HepG2 (cell line): ENCODE data around the gene MAPK8IP1. TPM values are rescaled to one million over a fixed set of nuclear protein-coding genes. Genes with fewer than 3 reads are reported as not detected.

ENCODE experiments used
- JUND ChIP-seq: sonication (generic); formaldehyde crosslinking; IDR thresholded peaks from 2 replicates; pipeline ENCODE4 v1.8.0; 2022; ENCODE audit warnings: mild to moderate bottlenecking, missing genetic modification reagents
- KLF6 ChIP-seq: IDR thresholded peaks from 2 replicates; pipeline ENCODE4 v1.8.0; 2016; ENCODE audit warnings: missing biosample characterization, missing genetic modification reagents
- NR3C1 ChIP-seq: sonication (generic); formaldehyde crosslinking; IDR thresholded peaks from 2 replicates; pipeline ENCODE4 v1.4.0; 2020; ENCODE audit warnings: missing genetic modification reagents
- YEATS4 ChIP-seq: sonication (generic); formaldehyde crosslinking; IDR thresholded peaks from 2 replicates; pipeline ENCODE4 v1.4.0; 2020; ENCODE audit warnings: missing genetic modification reagents, borderline replicate concordance
- ZBTB8A ChIP-seq: sonication (generic); formaldehyde crosslinking; IDR thresholded peaks from 2 replicates; pipeline ENCODE4 v1.4.0; 2020; ENCODE audit warnings: mild to moderate bottlenecking, low read depth, missing genetic modification reagents, borderline replicate concordance
- ZNF180 ChIP-seq: sonication (generic); formaldehyde crosslinking; IDR thresholded peaks from 2 replicates; pipeline ENCODE4 v1.4.0; 2020; ENCODE audit warnings: low read depth, missing genetic modification reagents, borderline replicate concordance
- ZNF383 ChIP-seq: sonication (generic); formaldehyde crosslinking; IDR thresholded peaks from 2 replicates; pipeline ENCODE4 v1.4.0; 2020; ENCODE audit warnings: missing genetic modification reagents, mild to moderate bottlenecking, borderline replicate concordance
- ZNF75D ChIP-seq: sonication (generic); formaldehyde crosslinking; IDR thresholded peaks from 2 replicates; pipeline ENCODE4 v1.8.1; 2023; ENCODE audit warnings: missing genetic modification reagents, mild to moderate bottlenecking, borderline replicate concordance
- ZNF772 ChIP-seq: sonication (generic); formaldehyde crosslinking; IDR thresholded peaks from 2 replicates; pipeline ENCODE4 v1.5.0; 2020; ENCODE audit warnings: mild to moderate bottlenecking, missing genetic modification reagents
- polyA plus RNA-seq, 8 experiments: library from polyadenylated mRNA; depleted of rRNA in 3 of 8; stranded (reverse) in 7 of 8; unstranded in 1 of 8; fragments of >200 nt; fragmentation: Illumina TruSeq in 4 of 8; extraction: Trizol in 4 of 8; gene quantifications; 2 replicates each; pipeline versions ENCODE4 v1.2.1 to v1.2.3, GENCODE V29; 2011 to 2016; ENCODE audit warnings: low read depth in 4 of 8, missing spikeins in 1 of 8, mixed read lengths in 1 of 8; ENCODE audit not compliant: insufficient read depth in 1 of 8
- total RNA-seq, 5 experiments: library from RNA; depleted of rRNA; stranded (reverse); fragments of >200 nt; fragmentation: Illumina TruSeq; extraction: Trizol; gene quantifications; 2 replicates each; pipeline ENCODE4 v1.2.3, GENCODE V29; 2016; ENCODE audit warnings: low read depth in 1 of 5
- TF ChIP-seq, protein P1 (sequence below): fragments of 450-650 bp; IDR thresholded peaks from 2 replicates; pipeline ENCODE4 v1.6.1; 2017; ENCODE audit warnings: mild to moderate bottlenecking
- TF ChIP-seq, protein P2 (sequence below), 2 experiments: fragments of 450-650 bp in 1 of 2; sonication (generic) in 1 of 2; formaldehyde crosslinking in 1 of 2; IDR thresholded peaks; 2 replicates each; pipeline versions ENCODE4 v1.6.1 to v1.8.0; 2016 to 2022; ENCODE audit warnings: antibody characterized with exemption in 1 of 2, mild to moderate bottlenecking in 1 of 2, missing genetic modification reagents in 1 of 2
- TF ChIP-seq, protein P3 (sequence below): sonication (generic); formaldehyde crosslinking; conservative IDR thresholded peaks from 2 replicates; pipeline ENCODE4 v1.4.0; 2020; ENCODE audit warnings: mild to moderate bottlenecking, missing genetic modification reagents, moderate library complexity

Gene MAPK8IP1
- total and polyA plus RNA-seq, 2 of the 13 experiments (the other 11 are each of a cell fraction or from before 2014, with no cell fraction given): 2.2 to 4.2 TPM

DNA sequence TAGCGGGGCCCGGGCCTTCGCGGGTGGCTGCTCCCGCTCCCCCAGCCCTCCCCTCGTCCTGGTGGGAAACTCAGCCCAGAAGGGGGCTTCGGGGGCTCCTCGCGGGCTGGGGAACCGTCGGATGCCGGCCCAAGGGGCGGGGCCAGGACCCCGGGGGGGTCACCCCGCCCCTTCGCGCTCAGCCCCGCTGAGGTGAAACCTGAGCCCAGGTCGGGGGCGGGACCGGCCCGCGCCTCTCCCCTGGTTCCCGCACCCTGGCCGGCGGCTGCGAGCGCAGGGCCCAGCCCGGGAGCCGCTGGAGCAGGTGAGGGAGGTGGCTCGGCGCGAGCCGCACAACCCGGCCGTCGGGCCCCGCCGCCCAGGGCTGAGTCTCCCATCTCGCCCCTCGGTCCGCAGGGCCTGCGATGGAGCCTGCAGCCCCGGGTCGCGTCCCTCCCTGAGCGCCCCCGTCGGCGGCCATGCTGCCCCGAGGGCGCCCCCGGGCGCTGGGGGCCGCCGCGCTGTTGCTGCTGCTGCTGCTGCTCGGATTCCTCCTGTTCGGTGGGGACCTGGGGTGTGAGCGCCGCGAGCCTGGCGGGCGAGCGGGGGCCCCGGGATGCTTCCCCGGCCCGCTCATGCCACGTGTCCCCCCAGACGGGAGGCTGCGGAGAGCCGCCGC lies 37.1 kb downstream of the MAPK8IP1 start, which contains the start of gene LARGE2 (continued):
- TF ChIP-seq, protein P1, sequence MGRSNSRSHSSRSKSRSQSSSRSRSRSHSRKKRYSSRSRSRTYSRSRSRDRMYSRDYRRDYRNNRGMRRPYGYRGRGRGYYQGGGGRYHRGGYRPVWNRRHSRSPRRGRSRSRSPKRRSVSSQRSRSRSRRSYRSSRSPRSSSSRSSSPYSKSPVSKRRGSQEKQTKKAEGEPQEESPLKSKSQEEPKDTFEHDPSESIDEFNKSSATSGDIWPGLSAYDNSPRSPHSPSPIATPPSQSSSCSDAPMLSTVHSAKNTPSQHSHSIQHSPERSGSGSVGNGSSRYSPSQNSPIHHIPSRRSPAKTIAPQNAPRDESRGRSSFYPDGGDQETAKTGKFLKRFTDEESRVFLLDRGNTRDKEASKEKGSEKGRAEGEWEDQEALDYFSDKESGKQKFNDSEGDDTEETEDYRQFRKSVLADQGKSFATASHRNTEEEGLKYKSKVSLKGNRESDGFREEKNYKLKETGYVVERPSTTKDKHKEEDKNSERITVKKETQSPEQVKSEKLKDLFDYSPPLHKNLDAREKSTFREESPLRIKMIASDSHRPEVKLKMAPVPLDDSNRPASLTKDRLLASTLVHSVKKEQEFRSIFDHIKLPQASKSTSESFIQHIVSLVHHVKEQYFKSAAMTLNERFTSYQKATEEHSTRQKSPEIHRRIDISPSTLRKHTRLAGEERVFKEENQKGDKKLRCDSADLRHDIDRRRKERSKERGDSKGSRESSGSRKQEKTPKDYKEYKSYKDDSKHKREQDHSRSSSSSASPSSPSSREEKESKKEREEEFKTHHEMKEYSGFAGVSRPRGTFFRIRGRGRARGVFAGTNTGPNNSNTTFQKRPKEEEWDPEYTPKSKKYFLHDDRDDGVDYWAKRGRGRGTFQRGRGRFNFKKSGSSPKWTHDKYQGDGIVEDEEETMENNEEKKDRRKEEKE: no peak
- no peak for TF ChIP-seq JUND
- no peak for TF ChIP-seq NR3C1 (CRISPR knock-in tag)
- TF ChIP-seq ZNF75D: no peak
- TF ChIP-seq, protein P2, sequence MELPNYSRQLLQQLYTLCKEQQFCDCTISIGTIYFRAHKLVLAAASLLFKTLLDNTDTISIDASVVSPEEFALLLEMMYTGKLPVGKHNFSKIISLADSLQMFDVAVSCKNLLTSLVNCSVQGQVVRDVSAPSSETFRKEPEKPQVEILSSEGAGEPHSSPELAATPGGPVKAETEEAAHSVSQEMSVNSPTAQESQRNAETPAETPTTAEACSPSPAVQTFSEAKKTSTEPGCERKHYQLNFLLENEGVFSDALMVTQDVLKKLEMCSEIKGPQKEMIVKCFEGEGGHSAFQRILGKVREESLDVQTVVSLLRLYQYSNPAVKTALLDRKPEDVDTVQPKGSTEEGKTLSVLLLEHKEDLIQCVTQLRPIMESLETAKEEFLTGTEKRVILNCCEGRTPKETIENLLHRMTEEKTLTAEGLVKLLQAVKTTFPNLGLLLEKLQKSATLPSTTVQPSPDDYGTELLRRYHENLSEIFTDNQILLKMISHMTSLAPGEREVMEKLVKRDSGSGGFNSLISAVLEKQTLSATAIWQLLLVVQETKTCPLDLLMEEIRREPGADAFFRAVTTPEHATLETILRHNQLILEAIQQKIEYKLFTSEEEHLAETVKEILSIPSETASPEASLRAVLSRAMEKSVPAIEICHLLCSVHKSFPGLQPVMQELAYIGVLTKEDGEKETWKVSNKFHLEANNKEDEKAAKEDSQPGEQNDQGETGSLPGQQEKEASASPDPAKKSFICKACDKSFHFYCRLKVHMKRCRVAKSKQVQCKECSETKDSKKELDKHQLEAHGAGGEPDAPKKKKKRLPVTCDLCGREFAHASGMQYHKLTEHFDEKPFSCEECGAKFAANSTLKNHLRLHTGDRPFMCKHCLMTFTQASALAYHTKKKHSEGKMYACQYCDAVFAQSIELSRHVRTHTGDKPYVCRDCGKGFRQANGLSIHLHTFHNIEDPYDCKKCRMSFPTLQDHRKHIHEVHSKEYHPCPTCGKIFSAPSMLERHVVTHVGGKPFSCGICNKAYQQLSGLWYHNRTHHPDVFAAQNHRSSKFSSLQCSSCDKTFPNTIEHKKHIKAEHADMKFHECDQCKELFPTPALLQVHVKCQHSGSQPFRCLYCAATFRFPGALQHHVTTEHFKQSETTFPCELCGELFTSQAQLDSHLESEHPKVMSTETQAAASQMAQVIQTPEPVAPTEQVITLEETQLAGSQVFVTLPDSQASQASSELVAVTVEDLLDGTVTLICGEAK (IDR thresholded peaks at IDR 0.05): no peak
- TF ChIP-seq, protein P2 (CRISPR knock-in tag; IDR thresholded peaks at IDR 0.05): no peak; the same call in 1 of the 2 replicates
- TF ChIP-seq KLF6 (CRISPR knock-in tag): 0 out of 2 replicates have a peak, but pooled peaks have one; percentile 21
- TF ChIP-seq, protein P3, sequence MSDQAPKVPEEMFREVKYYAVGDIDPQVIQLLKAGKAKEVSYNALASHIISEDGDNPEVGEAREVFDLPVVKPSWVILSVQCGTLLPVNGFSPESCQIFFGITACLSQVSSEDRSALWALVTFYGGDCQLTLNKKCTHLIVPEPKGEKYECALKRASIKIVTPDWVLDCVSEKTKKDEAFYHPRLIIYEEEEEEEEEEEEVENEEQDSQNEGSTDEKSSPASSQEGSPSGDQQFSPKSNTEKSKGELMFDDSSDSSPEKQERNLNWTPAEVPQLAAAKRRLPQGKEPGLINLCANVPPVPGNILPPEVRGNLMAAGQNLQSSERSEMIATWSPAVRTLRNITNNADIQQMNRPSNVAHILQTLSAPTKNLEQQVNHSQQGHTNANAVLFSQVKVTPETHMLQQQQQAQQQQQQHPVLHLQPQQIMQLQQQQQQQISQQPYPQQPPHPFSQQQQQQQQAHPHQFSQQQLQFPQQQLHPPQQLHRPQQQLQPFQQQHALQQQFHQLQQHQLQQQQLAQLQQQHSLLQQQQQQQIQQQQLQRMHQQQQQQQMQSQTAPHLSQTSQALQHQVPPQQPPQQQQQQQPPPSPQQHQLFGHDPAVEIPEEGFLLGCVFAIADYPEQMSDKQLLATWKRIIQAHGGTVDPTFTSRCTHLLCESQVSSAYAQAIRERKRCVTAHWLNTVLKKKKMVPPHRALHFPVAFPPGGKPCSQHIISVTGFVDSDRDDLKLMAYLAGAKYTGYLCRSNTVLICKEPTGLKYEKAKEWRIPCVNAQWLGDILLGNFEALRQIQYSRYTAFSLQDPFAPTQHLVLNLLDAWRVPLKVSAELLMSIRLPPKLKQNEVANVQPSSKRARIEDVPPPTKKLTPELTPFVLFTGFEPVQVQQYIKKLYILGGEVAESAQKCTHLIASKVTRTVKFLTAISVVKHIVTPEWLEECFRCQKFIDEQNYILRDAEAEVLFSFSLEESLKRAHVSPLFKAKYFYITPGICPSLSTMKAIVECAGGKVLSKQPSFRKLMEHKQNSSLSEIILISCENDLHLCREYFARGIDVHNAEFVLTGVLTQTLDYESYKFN (CRISPR knock-in tag): no peak
- no peak for TF ChIP-seq ZBTB8A (CRISPR knock-in tag)
- 0 out of 2 replicates have a peak, but pooled peaks have one; percentile 11 for TF ChIP-seq YEATS4
- TF ChIP-seq ZNF180 (CRISPR knock-in tag): no peak
- no peak for TF ChIP-seq ZNF383 (CRISPR knock-in tag)
- no peak for TF ChIP-seq ZNF772 (CRISPR knock-in tag)
